Measurements from ENCODE around the gene RAD51B. TPM values are rescaled to one million over a fixed set of nuclear protein-coding genes. Genes with fewer than 3 reads are reported as not detected.
A peak's percentile ranks its signal among the peaks of the same experiment; 100 is the strongest.

Gene RAD51B
- total RNA-seq, 1 donor from 2014 or later = 17.0 TPM

GRCh38 chr14:68232300-68233055, 412.9 kb downstream of the RAD51B start:
- DNase-seq (ENCODE audit: low read depth) = peak; percentile 100

- peak; percentile 65 for DNase-seq (ENCODE audit: low read depth)
Observed at GRCh38 chr14:68233101-68233784, 413.7 kb downstream of the RAD51B start.

- DNase-seq (ENCODE audit: low read depth) = no peak
Observed at GRCh38 chr14:68234101-68234905, 414.7 kb downstream of the RAD51B start.

- DNase-seq (ENCODE audit: low read depth) = no peak
Observed at GRCh38 chr14:68235011-68235410, 415.4 kb downstream of the RAD51B start.

GRCh38 chr14:68236582-68237458, 417.2 kb downstream of the RAD51B start:
- peak; percentile 65 for DNase-seq (ENCODE audit: low read depth)

- DNase-seq (ENCODE audit: low read depth) = no peak
Observed at GRCh38 chr14:68238551-68238950, 419.0 kb downstream of the RAD51B start.

- no peak for DNase-seq (ENCODE audit: low read depth)
Observed at GRCh38 chr14:68238976-68239375, 419.4 kb downstream of the RAD51B start.

GRCh38 chr14:68239988-68240771, 420.6 kb downstream of the RAD51B start:
- peak; percentile 73 for DNase-seq (ENCODE audit: low read depth)

GRCh38 chr14:68241862-68242487, 422.4 kb downstream of the RAD51B start:
- DNase-seq (ENCODE audit: low read depth) = no peak

GRCh38 chr14:68243450-68244010, 424.0 kb downstream of the RAD51B start:
- DNase-seq (ENCODE audit: low read depth) = no peak

GRCh38 chr14:68244262-68244980, 424.8 kb downstream of the RAD51B start:
- peak; percentile 76 for DNase-seq (ENCODE audit: low read depth)

- no peak for DNase-seq (ENCODE audit: low read depth)
Observed at GRCh38 chr14:68245146-68246073, 425.8 kb downstream of the RAD51B start.

- no peak for DNase-seq (ENCODE audit: low read depth)
Observed at GRCh38 chr14:68246074-68246785, 426.7 kb downstream of the RAD51B start.

GRCh38 chr14:68246786-68247105, 427.2 kb downstream of the RAD51B start:
- DNase-seq (ENCODE audit: low read depth) = no peak

- DNase-seq (ENCODE audit: low read depth) = no peak
Observed at GRCh38 chr14:68247274-68247673, 427.7 kb downstream of the RAD51B start.

- DNase-seq (ENCODE audit: low read depth) = peak; percentile 43
Observed at GRCh38 chr14:68247676-68248268, 428.2 kb downstream of the RAD51B start.
